ENCODE measurements around the gene LONRF2.
"Not testable (repeated sequence)": the region's sequence is repeated elsewhere in the genome, so short reads cannot be mapped to it uniquely, and the experiment has no call there.

LONRF2 gene

DNA sequence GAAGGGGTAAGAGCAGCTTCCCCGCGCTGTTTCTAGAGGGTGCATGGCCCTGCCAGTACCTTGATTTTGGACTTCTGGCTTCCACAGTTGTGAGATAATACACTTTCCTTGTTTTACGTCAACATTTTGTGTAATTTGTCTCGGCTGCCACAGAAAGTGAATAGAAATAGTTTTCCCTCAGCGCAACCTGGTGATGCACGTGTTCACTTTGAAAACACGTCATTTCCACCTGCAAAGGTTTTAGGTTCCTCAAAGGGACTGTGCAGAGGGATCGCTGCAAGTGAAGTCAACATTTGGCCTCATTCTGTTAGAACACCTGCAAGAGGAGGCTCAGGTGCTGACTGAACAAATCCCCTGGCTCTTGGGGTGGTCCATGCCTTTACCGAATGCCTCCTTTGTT lies 71.7 kb downstream of the LONRF2 start:
- no peak for DNase-seq

DNA sequence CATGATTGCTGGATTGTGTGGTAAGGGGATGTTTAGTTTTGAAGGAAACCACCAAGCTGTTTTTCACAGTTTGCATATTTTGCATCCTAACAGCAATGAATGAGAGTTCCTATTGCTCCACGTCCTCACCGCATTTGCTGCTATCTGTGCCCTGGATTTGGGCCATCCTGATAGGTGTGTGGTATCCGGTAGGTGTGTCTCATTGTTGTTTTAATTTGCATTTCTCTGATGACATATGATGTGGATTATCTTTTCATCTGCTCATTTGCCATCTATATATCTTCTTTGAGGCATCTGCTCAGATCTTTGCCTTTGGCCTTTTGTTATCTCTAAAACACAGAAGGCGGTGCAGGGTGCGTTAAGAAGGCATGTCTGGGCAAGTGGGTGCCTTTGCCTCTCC lies 73.3 kb downstream of the LONRF2 start:
- no peak for DNase-seq

DNA sequence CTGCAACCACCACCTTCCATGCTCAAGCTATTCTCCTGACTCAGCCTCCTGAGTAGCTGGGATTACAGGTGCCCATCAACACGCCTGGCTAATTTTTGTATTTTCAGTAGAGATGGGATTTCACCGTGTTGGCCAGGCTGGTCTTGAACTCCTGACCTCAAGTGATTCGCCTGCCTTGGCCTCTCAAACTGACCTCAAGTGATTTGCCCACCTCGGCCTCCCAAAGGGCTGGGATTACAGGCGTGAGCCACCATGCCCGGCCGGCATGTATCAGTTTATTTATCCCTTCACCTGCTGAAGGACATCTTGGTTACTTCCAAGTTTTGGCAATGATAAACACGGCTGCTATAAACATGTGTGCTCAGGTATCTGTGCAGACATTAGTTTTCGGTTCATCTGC lies 73.7 kb downstream of the LONRF2 start:
- DNase-seq = not testable (repeated sequence)

DNA sequence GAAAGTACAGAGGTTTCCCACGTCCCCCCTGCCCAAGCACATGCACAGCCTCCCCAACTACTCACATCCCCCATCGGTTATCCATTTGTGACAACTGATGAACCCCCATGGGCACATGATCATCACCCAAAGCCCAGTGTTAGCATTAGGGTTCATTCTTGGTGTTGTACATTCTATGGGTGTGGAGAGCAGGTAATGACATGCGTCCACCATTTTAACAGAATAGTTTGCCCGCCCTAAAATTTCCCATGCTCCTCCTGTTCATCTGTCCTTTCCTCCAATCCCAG lies 74.3 kb downstream of the LONRF2 start:
- DNase-seq = no peak

DNA sequence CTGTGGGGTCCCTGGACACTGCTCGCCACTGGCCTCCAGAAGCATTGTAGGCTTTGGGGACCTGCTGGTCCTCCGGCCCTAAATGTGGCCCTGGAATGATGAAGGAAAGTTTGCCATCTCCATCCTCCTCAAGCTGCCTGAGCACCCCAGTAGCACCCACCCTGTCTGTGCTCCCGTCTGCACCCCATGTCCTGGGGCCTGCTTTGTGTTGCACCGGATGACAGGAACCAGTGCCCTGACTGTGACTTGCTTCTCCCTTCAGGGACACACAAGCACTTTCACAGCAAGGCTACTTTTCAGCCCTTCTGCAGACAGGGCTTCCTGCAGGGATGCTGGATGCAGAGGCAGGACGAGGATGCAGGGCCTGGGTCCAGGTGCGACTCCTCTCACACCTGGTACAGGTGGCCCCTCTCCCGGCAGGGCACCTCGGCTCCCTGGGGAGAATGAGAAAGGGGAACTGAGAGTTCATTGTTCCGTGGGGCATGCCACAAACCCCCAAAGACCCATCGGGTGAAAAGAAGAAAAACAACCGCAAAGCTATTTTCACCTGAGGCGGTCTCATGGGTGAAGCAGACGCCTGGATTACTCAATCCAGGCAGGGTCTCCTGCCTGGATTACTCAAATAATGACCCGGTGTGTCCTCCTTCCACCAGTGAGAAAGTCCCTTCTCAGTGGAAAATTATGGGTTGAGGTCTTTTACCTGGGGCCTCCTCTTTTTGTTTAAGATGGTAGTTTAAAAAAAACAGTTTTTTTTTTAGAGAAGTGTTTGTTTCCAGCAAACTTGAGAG lies 74.9 kb downstream of the LONRF2 start:
- DNase-seq = no peak

DNA sequence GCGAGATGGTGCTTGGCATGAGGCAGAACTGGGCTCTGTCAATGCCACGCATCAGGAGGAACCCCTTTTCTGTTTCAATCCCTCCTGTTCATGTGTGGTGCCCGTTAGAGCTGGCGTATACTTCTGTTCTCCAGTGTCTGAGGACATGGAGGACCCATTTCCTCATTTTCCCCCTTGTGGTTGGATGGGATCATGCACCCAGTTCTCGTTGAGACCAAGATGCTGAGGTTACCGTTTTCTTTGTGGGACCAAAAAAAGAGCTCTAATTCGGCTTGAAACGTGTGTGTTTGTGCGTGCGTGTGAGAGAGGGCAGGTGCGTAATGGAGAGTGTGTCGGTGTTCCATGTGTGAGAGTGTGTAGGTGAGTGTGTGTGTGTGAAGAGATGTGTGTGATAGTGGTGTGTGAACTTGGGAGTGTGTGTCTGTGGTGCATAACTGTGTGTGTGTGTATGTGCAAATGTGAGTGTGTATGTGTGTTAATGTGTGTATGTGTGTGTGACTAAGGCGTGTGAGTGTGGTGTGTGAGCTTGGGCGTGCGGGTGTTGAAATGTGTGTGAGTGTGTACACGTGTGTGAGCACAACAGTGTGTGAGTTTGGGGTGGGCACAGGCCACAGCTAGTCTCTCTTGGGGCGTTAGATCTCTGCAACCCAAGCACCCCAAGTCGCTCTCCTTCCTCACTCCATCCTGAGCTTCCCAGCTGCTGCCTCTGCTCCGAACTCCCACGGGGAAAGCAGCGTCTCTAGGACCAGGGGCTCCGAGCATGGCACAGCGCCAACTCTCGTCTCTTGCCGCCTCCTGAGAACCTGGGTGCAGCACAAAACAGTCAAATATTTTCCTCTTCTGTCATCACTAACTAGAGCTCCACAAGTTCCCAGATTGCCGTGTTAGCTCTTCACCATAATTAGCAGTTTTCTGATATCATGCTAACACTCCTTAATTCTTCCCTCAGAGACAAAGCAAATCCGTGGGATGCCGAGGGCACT lies 75.8 kb downstream of the LONRF2 start:
- peak; percentile 12 for DNase-seq

DNA sequence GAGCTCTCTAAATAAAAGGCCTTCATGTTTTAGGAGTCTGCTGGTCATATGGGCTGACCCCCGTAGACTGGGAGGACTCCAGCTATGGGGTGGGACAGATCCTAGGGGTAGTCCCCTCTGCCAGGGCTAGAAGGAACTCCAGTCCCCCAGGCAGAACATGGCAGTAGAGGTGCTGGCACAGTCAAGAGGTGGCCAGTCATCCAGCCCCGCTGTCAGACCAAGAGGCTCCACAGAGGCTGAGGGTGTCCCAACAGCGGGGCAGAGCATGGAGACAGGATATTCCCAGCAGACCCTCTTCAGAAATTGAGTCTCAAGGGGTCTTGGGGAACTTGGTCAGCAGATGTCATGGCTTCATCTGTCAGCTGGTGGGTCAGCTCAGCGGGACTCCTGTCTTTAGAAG lies 76.6 kb downstream of the LONRF2 start:
- no peak for DNase-seq

DNA sequence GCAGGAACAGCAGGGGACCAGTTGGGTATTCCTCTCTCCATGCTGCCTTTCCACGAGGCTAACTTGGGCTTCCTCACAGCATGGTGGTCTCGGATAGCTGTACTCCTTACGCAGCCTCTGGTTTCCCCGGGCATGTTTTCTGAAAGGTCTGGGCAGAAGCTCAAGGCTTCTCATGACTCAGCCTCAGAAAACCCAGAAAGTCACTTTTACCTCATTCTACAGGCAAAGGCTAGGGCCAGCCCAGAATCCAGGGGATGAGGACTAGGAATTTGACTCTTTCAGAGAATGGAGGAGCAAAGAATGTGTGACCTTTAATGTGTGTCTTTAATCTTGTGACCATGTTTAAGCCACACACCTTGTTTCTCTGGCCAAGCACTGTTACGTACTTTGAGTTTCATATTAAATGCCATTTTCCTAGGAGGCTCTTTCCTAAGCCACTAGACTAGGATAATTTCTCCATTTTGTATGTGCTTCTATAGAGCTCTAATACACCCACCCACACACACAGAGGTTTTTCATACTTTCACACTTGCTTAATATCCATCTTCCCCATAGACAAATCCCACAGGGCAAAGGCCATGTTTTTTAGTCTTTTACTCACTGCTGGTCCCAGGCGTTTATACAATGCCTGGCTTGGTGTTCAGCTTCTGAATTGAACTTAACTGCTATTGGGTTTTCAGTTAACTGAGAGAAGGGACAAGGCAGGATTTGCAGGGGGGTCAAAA lies 77.3 kb downstream of the LONRF2 start:
- DNase-seq = no peak

DNA sequence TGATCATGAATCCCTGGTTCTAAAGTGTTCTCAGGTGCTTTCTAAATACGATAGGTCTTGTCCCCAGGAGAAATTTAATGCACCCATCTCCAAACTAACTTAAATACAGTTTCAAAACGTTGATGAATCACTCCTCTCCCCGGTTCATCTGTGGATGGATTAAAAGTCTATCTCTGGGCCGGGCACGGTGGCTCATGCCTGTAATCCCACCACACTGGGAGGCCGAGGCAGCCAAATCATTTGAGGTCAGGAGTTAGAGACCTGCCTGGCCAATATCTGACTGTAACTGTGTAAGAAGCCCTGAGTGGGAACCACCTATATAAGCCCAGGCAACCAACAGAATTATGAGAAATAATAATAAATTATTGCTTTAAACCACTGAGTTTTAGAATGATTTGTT lies 78.7 kb downstream of the LONRF2 start:
- DNase-seq = no peak

DNA sequence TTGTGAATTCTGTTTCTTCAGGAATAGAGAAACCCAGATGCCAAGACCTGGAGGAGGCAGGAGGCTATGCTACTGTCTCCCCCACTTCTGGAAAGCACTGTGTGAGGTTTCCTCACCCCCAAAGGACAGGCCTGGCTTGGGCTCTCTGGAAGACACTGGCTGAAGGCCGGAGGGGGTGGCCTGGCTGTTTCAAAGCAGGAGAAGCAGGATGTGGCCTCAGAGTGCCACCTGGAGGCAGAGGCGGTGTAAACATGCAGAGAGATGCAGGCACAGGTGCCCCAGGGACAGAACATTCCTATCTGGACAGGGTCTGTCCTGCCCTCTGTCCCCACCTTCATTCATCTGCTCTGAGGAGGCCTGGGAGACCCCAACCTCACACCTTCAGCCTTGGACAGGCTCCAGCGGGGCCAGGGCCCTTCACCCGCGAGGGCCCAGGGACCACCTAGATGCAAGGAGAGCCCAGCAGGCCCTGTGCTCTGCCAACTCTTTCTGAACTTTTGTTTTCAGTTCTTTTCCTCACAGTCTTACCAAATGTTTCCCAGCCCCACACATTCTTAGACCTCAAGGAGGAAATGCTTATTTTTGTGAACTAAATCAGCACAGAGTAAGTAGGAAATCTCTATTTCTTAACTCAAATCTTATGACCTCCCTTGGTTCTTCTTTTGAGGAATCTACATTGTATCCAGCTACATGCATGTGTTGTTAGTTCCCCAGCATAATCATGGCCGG lies 79.2 kb downstream of the LONRF2 start:
- DNase-seq = peak; percentile 39

DNA sequence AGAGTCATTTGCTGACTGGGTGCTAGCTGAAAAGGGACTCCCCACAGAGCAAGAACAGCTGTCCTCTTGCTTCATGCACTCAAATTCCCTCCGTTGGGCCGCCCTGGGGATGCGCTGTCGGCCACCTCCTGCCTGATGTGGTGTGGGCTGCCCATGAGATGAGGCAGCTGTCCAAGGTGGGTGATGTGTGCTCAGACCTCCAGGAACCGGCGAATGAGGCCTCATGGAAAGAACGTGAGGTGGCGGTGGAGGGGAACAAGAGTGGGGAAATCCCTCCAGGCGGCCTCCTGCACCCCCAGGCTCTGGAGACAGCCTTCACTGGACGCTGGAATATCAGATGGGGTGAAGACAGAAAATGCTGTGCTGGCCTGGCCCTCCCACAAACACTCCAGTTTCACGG lies 79.8 kb downstream of the LONRF2 start:
- no peak for DNase-seq

DNA sequence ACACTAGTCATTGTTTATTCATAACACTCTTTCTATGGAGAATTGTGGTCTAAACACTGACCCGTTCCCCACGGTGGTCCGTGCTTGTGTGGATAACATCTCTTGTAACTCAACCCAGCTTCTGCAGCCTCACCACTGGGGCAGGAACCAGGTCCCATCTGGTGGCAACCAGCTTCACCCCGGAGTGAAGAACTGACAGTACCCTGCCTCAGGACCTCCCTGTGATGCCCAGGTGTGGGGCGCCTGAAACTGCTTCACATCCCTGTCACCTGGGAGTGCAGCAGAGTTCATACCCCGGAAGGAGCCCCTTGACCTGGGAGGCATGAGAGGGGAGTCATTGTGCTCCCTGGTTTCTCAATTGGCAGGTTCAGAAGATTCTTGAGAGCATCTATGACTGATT lies 81.1 kb downstream of the LONRF2 start:
- no peak for DNase-seq

DNA sequence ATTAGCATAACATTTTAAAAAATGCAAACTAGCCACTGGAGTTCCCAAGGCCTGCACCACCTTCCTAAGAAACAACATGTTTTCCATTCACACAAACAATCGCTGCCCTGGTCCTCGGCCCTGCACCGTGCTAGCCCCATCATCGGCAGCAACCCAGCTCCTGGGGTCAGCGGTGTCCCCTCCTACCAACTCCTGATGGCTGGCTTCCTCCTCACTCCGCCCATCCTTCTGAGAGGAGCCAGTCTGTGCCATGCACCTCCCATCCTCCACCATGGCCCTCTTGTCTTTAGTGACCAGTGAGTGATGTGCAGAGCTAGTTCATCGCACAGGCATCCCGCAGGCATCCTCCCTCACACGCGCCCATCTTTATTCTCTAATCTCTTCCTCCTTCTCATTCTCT lies 81.9 kb downstream of the LONRF2 start:
- no peak for DNase-seq

DNA sequence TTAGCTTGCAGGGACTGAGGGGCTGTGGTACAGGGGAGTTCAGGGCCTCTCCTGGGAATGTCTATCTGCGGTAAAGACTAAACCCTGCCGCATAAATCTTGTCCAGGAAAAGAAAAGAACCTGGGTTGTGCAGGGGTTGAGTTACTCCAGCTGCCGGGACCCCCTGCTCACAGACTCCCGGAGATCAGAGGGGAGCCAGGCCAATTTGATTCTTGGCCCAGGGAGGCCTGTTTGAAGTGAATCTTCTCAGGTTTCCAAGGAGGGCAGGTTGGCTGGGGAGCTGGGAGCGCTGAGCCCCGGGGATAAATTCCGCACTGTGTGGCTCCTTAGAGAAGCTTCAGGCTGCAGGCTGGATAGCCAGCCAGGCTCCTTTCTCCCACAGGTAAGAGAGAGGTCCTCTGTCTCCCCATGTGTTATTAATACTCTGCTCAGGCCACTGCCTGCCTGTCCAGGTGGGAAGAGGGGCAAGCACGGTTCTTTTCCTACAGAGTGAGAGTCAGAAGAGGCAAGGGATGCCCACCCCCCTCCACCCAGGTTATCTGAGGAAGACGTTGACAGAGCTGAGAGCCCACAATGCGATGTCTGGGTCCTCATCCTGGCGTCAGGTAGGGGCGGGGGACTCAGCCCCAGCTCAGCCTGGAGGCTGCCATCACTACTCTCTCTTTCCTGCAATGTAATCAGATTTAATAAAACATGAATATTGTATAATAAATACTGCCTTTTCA lies 82.7 kb downstream of the LONRF2 start:
- DNase-seq = no peak

DNA sequence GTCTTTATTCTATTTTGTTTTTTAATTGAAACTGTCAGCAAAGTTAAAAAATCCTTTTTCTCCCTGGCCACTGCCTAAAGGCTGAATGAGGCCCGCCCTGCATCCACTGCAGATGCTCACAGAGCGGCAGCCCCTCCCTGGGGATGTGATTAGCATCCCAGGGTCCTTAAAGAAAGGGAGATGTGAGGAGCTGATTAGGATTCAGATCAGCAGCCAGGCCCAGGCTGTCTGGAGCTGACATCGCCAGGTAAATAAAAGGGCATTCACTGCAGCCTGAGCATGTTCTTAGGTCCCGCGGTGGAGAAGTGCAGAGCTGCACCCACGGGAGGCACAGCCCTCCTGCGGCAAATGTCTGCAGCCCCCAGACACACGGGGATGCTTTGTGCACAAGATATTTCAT lies 83.8 kb downstream of the LONRF2 start:
- DNase-seq = no peak

DNA sequence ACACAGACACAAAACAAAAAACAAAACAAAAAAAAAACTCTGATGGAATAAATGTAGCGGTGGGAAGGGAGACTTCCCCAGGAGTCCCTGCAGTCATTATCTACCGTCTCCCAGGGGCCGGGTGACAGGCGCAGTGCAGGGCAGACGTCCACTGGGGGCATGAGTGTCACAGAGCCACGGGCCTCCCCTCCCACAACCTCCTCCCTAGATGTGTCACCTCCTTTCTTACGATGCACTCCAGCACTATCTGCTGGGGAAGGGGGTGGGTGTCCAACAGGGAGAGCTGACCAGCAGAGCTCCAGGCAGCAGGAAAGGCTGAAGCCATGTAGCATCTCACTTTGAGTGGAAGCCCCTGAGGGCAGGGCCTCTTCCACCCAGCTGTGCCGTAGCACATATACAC lies 84.5 kb downstream of the LONRF2 start:
- no peak for DNase-seq

DNA sequence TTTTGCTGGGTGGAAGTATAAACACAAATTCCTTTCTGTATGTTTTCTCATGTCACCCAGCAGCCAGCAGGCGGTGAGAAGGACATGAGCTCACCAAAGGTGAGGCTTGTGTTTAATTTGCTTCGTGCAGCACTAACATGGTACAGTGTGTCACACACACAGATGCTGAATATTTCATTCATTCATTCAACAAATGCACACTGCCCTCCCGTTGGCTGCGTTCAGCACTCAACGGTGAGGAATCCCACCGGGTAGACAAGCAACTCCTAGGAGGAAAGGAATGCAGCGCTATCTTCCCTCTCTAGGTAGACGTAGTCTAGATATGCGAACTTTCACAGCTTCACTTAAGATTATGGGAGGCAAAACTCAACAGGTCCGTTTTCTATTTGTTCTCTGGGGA lies 85.1 kb downstream of the LONRF2 start:
- no peak for DNase-seq

DNA sequence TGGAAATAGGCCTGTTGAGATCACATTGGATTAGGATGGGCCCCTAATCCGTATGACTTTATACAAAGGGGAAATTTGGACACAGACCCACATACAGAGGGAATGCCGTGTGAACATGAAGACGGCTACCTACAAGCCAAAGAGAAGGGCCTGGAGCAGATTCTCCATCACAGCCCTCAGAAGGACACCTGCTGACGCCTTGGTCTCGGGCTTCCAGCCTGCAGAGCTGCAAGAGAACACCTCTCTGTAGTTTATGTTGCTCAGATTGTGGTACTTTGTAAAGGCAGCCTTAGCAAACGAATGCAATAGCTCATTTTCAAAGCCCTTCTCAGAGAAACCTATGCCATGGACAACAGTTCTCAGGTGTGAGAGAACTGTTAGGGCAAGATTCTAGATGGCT lies 86.1 kb downstream of the LONRF2 start:
- no peak for DNase-seq

DNA sequence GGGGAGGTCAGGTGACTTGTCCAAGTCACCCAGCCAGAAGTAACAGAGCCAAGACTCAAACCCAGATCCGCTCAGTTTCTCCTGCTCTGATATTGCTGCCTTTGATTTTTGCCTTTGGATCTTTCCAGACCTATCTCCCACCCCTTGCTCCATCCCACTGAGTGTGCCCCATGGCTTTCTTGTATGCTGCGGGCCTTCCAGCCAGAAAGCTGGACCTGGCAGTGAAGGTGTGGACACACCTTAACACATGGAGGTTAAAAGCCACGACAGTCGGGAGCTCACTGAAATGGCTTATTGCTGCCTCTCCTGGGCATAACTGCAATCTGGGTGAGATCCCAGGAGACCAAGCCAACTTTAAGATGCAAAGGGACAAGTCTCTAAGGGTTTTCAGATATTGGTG lies 86.7 kb downstream of the LONRF2 start:
- DNase-seq = no peak

DNA sequence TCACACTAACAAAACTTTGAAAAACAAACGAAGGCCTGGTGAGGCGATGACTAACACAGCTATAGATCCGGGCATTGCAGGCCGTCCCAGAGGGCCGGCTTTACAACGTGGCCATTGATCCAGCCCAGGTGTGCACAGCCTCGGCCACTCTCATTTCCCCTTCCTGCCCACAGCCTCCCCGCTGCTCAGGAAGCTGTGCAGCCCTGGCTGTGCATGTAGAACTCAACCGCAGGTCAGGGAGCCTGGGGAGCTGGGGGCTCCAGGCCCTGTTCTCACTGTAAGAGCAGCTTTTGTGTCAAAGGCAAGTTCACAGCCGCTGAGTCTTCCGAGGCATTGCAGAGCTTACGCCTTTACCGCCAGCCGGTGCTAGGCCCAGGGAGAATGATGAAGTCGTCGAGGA lies 87.2 kb downstream of the LONRF2 start:
- peak; percentile 22 for DNase-seq

DNA sequence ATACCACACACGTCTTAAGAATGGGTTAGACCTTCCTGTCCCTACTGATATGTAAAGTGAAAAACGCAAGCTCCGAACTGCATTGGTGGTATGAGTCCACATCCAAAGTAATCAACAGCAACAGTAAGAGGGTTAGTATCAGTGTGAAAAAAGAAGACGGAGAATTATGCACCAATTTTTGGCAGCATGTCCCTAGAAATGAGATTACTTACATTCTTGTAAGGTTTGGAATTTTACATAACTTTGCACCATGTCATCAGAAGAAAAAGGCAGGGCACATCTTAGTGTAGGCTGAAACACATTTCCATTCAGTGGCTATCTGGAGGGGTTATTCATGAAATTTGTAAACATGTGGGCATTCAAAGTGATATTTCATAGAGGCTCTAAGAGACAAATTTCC lies 88.2 kb downstream of the LONRF2 start:
- no peak for DNase-seq

DNA sequence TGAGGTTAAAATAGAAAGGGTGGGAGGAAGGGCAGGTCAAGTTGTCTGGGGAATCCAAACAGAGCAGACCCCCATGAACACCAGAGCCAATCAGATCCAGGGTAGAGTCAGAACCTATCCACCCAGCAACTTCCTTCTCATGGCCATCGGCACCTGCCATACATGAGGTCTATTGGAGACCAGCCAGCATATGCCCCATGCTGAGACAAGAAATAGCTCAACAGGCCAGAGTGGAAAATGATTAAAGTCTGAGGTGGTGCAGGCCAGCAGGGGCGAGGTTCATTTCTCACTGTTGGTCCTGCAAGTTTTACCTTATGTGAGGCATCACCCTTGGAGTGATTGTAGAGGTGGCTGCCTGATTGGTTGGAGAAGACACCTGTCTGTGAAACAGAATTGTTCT lies 89.2 kb downstream of the LONRF2 start:
- no peak for DNase-seq
